Spinal cord (tissue), 10 donors: ENCODE measurements around the gene RBM10. TPM values are rescaled to one million over a fixed set of nuclear protein-coding genes. Genes with fewer than 3 reads are reported as not detected.

ENCODE experiments used
- DNase-seq, 6 donors: peaks; one replicate each; pipeline versions ENCODE4 v3.0.0 to v3.0.0-alpha.2; 2013 to 2015; ENCODE audit warnings: low spot score in 6 of 6, low read depth in 4 of 6
- H3K27ac ChIP-seq: one replicate; pipeline ENCODE4 v1.5.1; 2013; ENCODE audit warnings: low read depth, low read length, control low read depth
- H3K27me3 ChIP-seq: one replicate; pipeline ENCODE4 v1.6.1; 2013; ENCODE audit warnings: low read length; ENCODE audit not compliant: control insufficient read depth, insufficient read depth
- H3K36me3 ChIP-seq: one replicate; pipeline ENCODE4 v1.6.1; 2013; ENCODE audit warnings: low read length; ENCODE audit not compliant: control insufficient read depth, insufficient read depth
- H3K4me1 ChIP-seq: one replicate; pipeline ENCODE4 v1.6.1; 2013; ENCODE audit warnings: low read length; ENCODE audit not compliant: control insufficient read depth, insufficient read depth
- H3K4me3 ChIP-seq: one replicate; pipeline ENCODE4 v1.5.1; 2013; ENCODE audit warnings: low read depth, low read length, control low read depth
- H3K9me3 ChIP-seq: one replicate; pipeline ENCODE4 v1.6.1; 2013; ENCODE audit warnings: low read length; ENCODE audit not compliant: control insufficient read depth, insufficient read depth
- WGBS: methylation state at CpG from one replicate; pipeline ENCODE4 v1.1.5; 2013; ENCODE audit warnings: missing lambda C conversion rate; ENCODE audit not compliant: insufficient coverage; 5-methylcytosine and 5-hydroxymethylcytosine counted together
- polyA plus RNA-seq, 2 donors: library from polyadenylated mRNA; unstranded; fragments of 120-200 nt; gene quantifications; one replicate each; pipeline ENCODE4 v1.2.1, GENCODE V29; 2013; ENCODE audit not compliant: insufficient read length in 2 of 2
- total RNA-seq, 2 donors: library from RNA; depleted of rRNA in 1 of 2; stranded (reverse); fragments of 120-200 nt in 1 of 2; fragments of >200 nt in 1 of 2; gene quantifications; one replicate each; pipeline versions ENCODE4 v1.2.3 to v1.2.4, GENCODE V29; 2013 to 2014
- donor health status: healthy.

The RBM10 gene
- total and polyA plus RNA-seq, 4 donors, result 24.3 to 63.7 (median 49.5) TPM

DNA sequence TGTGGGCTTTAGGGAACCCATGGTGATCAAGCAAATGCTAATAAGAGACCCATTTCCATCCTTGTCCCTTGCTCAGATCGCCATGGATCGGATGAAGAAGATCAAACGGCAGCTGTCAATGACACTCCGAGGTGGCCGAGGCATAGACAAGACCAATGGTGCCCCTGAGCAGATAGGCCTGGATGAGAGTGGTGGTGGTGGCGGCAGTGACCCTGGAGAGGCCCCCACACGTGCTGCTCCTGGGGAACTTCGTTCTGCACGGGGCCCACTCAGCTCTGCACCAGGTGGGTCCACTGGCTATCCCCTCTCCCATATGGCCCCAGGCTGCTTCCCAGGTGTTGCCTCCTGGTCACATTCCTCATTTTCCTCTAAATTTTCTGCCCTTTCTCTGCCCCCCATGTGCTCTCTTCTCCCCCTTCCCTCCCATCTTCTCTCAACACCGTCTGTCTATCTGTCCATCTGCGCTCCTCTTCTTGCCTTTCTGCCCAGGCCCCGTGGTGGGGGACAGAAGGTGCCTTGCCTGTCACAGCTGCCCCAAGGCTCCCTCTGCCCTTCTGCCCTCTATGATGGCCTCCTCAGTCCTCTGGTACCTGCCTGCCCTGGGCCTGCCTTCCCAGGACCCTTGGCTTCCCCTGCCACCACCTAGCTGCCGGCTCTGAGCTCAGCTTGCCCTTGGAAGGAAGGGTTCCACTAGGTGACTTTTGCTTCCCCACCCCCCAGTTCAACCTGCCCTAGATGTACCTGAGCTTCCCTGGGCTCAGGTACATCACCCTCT, 78.6 kb downstream of the RBM10 start:
- WGBS, result 92% methylated on average over 9 of the region's 13 CpGs
- Histone ChIP-seq H3K27me3 (peaks cover 3% of the 10 kb centered on the region), H3K36me3 (peaks cover 56% of the 10 kb centered on the region), H3K4me1 (peaks cover 16% of the 10 kb centered on the region), H3K4me3 (no peak overlapping the region), H3K9me3 (no peaks in the 10 kb centered on the region), H3K27ac (no peak overlapping the region)
- no peak for DNase-seq

DNA sequence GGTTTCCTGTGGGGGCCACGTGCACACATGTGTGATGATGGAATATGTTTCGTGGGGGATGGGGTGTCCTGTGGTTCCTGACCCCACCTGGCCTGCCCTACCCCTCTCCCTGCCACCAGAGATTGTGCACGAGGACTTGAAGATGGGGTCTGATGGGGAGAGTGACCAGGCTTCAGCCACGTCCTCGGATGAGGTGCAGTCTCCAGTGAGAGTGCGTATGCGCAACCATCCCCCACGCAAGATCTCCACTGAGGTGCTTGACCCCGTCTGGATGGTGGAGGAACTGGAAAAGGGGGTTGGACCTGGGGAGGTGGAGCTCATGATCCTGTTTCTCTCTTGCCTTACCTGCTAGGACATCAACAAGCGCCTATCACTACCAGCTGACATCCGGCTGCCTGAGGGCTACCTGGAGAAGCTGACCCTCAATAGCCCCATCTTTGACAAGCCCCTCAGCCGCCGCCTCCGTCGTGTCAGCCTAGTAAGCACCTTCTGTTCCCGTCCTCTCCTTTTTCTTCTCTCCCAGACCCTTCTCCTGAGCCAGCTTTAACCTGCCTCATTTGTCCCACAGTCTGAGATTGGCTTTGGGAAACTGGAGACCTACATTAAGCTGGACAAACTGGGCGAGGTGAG, 79.4 kb downstream of the RBM10 start:
- H3K27ac ChIP-seq, result no peak overlapping the region
- no peak for DNase-seq
- WGBS, result 98% methylated on average over 11 of the region's 17 CpGs
- no peak overlapping the region for H3K4me3 ChIP-seq
- no peaks in the 10 kb centered on the region for H3K9me3 ChIP-seq
- H3K27me3 ChIP-seq, result peaks cover 3% of the 10 kb centered on the region
- peaks cover 63% of the 10 kb centered on the region for H3K36me3 ChIP-seq
- peaks cover 11% of the 10 kb centered on the region for H3K4me1 ChIP-seq

DNA sequence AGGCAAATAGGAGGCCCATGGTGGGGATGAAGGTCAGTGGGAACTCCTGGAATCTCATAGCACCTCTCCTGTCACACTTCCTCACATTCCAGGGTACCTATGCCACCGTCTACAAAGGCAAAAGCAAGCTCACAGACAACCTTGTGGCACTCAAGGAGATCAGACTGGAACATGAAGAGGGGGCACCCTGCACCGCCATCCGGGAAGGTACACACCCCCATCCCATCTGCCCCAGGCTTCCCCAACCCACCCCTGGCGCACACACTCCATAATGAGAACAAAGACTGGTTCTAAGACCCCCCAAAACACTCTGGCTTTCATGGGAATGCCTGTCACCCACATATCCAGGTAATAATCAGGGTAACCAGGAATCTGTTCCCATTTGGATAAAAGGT, 79.9 kb downstream of the RBM10 start:
- WGBS, result 92% methylated on average over 3 of the region's 4 CpGs
- no peak overlapping the region for H3K4me3 ChIP-seq
- H3K36me3 ChIP-seq, result peaks cover 67% of the 10 kb centered on the region

DNA sequence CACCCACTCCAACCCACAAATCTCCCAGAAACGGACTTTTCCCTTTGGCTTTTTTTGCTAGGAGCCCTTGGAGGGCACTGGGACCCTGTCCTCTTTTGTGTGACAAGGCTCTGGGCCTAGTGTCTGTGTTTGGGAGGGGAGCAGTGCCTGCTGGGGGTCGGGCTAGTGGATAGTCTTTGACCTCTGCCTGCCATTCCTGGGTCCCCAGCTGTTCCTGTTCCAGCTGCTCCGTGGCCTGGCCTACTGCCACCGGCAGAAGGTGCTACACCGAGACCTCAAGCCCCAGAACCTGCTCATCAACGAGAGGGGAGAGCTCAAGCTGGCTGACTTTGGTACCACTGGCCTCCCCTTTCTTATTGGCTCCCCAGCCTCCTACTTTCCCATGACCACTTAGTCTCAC, 81.0 kb downstream of the RBM10 start:
- H3K27me3 ChIP-seq, result peaks cover 6% of the 10 kb centered on the region
- no peaks in the 10 kb centered on the region for H3K4me1 ChIP-seq
- H3K4me3 ChIP-seq, result no peak overlapping the region
- 93% methylated on average over 5 of the region's 6 CpGs for WGBS
- no peak overlapping the region for H3K27ac ChIP-seq
- DNase-seq, result no peak
- H3K36me3 ChIP-seq, result peaks cover 67% of the 10 kb centered on the region
- no peaks in the 10 kb centered on the region for H3K9me3 ChIP-seq

More for the DNA sequence above, 79.9 kb downstream of the RBM10 start:
- Histone ChIP-seq H3K27ac (no peak overlapping the region), H3K4me1 (peaks cover 7% of the 10 kb centered on the region), H3K9me3 (no peaks in the 10 kb centered on the region), H3K27me3 (peaks cover 6% of the 10 kb centered on the region)
- no peak for DNase-seq

DNA sequence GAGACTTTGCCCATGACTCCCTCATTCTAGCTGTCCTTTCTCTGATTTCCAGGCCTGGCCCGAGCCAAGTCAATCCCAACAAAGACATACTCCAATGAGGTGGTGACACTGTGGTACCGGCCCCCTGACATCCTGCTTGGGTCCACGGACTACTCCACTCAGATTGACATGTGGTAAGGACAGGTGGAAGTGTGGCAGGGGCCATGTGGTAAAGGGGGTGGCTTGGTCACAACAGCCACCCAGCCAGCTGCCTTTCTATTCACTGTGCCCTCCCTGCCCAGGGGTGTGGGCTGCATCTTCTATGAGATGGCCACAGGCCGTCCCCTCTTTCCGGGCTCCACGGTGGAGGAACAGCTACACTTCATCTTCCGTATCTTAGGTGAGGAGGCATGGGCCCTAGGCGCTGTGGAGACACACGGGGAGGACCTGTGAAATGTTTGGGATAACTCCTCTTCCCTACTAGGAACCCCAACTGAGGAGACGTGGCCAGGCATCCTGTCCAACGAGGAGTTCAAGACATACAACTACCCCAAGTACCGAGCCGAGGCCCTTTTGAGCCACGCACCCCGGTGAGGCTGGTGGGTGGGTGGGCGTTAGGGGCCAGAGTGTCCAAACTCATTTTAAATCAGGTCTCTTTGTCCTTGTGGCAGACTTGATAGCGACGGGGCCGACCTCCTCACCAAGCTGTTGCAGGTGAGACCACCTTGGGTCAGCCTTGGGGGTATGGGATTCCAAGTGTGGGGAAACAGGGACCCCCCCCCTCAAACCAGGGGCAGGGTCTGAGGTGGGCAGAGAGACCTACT, 81.7 kb downstream of the RBM10 start:
- DNase-seq, result no peak
- Histone ChIP-seq H3K4me3 (no peak overlapping the region), H3K4me1 (no peaks in the 10 kb centered on the region), H3K36me3 (peaks cover 63% of the 10 kb centered on the region), H3K9me3 (no peaks in the 10 kb centered on the region), H3K27ac (no peak overlapping the region), H3K27me3 (peaks cover 6% of the 10 kb centered on the region)
- WGBS, result 91% methylated on average over 7 of the region's 19 CpGs

DNA sequence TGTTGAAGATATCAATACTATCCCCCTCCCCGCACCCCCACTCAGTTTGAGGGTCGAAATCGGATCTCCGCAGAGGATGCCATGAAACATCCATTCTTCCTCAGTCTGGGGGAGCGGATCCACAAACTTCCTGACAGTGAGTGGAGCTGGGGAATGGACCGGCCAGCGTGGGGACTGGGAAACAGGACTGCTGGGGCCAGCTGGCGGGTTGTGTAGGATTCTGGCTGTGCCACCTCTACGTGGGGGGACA, 82.2 kb downstream of the RBM10 start:
- peaks cover 6% of the 10 kb centered on the region for H3K27me3 ChIP-seq
- H3K4me3 ChIP-seq, result no peak overlapping the region
- no peak overlapping the region for H3K27ac ChIP-seq
- H3K4me1 ChIP-seq, result no peaks in the 10 kb centered on the region
- WGBS, result 97% methylated on average over 6 of the region's 9 CpGs
- no peaks in the 10 kb centered on the region for H3K9me3 ChIP-seq
- no peak for DNase-seq
- peaks cover 61% of the 10 kb centered on the region for H3K36me3 ChIP-seq

DNA sequence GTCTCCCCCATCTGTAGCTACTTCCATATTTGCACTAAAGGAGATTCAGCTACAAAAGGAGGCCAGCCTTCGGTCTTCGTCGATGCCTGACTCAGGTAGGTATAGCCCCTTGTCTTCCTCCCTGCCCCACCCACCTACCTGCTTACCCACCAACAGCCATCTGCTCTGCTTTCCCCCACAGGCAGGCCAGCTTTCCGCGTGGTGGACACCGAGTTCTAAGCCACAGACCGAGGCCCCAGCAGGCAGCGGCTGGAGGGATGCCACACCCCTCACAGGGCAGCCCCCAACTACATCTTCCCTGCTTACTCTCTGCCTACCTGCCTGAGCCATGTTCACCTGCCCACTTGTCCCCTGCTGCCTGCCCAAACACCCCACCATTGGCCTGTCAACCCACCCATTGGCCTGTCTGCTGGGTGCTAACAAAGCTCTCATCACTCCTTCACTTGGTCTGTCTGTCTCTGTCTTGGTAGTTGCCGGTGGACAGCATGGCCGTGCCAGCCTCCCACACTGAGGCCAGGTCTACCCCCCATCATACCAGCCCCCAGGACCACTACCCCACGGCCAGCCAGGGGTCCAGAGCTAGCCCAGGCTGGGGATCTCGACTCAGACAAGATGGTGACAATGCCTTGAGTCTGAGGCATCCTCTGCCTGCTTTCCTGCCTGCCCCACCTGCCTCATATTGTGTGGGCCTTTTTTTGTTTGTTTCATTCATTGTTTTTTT, 83.7 kb downstream of the RBM10 start:
- no peak overlapping the region for H3K27ac ChIP-seq
- no peak for DNase-seq
- H3K9me3 ChIP-seq, result no peaks in the 10 kb centered on the region
- 93% methylated on average over 11 of the region's 12 CpGs for WGBS
- H3K27me3 ChIP-seq, result peaks cover 15% of the 10 kb centered on the region
- H3K4me1 ChIP-seq, result peaks cover 7% of the 10 kb centered on the region
- H3K4me3 ChIP-seq, result no peak overlapping the region
- H3K36me3 ChIP-seq, result peaks cover 51% of the 10 kb centered on the region

DNA sequence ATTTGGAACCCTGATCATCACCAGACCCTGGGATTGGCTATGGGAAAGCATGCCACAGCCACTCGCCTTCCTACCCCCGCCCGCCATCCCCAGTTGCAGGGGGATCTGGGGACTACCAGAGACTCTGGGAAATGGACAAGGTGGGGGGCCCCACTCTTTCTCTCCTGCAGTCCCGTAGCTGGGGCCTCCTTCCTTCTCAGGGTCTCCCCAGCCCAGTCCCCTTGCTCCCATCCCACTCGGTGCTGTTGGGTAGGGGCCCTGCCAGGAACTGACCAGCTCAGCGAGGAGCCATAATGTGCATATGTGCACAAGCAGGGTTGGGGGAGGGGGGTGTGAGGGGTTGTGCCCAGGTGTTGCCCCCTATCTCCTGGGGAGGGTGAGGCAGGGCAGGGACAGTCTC, 84.4 kb downstream of the RBM10 start:
- no peak for DNase-seq
- H3K9me3 ChIP-seq, result no peaks in the 10 kb centered on the region
- H3K27ac ChIP-seq, result no peak overlapping the region
- H3K36me3 ChIP-seq, result peaks cover 44% of the 10 kb centered on the region
- WGBS, result 86% methylated on average over 4 of the region's 6 CpGs
- peaks cover 16% of the 10 kb centered on the region for H3K27me3 ChIP-seq
- peaks cover 7% of the 10 kb centered on the region for H3K4me1 ChIP-seq
- no peak overlapping the region for H3K4me3 ChIP-seq

DNA sequence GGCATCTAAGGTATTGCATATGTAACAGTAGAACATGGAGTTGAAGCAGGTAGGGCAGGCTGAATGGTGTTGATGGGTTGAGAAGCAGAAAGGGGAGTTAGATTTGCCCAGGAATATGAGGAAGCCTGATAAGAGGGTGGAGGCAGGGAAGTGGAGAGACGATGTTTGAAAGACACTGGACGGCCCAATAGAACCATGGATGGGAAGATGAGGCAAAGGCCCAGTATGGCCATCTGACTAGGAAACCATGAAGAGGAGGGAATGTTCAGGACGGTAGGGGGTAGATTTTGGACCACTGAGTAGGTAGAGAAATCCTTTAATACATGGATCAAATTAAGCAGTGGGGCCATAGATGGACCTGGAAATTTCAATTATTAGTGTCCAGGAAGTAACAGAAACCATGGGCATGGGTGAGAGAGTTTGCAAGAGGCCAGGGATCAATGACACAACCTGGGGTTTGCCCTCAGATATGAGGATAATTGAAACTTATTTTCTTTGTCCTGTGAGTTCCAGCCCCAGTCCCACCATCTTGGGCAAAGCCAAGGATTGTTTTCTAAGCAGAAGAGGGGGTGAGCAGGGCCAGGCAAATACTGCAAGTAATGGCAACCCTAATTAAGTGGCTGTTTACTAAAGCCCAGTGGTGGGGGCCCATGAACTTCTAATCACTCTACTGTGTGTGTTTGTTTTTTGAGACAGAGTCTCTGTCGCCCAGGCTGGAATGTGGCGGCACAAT, 85.3 kb downstream of the RBM10 start:
- DNase-seq, result no peak
- Histone ChIP-seq H3K27ac (no peak overlapping the region), H3K4me3 (no peak overlapping the region), H3K27me3 (peaks cover 16% of the 10 kb centered on the region), H3K36me3 (peaks cover 35% of the 10 kb centered on the region), H3K9me3 (no peaks in the 10 kb centered on the region), H3K4me1 (peaks cover 7% of the 10 kb centered on the region)
- WGBS, result 91% methylated on average over 4 of the region's 5 CpGs
